ENCODE data around the gene RPP40.

RPP40 gene

DNA sequence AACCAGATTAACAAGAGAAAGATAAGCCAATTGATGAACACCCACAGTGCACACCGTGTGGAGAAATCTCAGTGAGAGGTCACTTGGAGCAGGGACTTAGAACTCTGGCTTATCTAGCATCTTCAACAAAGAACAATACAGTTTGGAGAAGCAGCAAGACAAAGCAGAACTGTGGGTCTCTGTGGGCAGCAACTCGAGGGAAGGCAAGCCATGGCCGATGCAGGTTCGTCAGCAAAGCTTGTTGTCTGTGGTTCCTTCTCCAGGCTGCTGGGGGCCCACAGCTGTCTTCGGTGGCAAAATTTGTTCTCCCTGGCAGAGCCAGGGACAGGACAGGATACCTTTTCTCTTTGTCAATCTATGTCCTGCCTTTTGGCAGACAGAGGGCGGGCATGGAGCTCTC is 22.1 kb downstream of the RPP40 start:
- DNase-seq (ENCODE audit: low read depth in 2 of 2) = no peak
- TF ChIP-seq, protein P1, sequence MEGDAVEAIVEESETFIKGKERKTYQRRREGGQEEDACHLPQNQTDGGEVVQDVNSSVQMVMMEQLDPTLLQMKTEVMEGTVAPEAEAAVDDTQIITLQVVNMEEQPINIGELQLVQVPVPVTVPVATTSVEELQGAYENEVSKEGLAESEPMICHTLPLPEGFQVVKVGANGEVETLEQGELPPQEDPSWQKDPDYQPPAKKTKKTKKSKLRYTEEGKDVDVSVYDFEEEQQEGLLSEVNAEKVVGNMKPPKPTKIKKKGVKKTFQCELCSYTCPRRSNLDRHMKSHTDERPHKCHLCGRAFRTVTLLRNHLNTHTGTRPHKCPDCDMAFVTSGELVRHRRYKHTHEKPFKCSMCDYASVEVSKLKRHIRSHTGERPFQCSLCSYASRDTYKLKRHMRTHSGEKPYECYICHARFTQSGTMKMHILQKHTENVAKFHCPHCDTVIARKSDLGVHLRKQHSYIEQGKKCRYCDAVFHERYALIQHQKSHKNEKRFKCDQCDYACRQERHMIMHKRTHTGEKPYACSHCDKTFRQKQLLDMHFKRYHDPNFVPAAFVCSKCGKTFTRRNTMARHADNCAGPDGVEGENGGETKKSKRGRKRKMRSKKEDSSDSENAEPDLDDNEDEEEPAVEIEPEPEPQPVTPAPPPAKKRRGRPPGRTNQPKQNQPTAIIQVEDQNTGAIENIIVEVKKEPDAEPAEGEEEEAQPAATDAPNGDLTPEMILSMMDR (IDR thresholded peaks at IDR 0.05; ENCODE audit: low read depth, low read length) = no peak
- no peak overlapping the region for H3K4me3 ChIP-seq (replicated peaks in 1 of 2; ENCODE audit: low read depth in 2 of 2, low read length in 2 of 2)

GRCh38 chr6:4979426-4979825 is 24.4 kb downstream of the RPP40 start:
- TF ChIP-seq, protein P1 (IDR thresholded peaks at IDR 0.05; ENCODE audit: low read depth, low read length) = no peak
- no peak for DNase-seq (ENCODE audit: low read depth in 2 of 2)

DNA sequence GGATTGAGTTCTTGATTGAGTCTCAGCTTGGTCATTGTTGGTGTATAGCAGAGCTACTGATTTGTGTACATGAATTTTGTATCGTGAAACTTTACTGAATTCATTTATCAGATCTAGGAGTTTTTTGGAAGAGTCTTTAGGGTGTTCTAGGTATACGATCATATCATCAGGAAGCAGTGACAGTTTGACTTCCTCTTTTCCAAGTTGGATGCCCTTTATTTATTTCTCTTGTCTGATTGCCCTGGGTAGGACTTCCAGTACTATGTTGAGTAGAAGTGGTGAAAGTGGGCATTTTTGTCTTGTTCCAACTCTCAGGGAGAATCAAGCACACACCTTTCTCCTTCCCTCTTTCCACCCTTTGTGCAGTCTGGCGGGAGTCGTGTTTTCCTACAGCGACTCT is 26.4 kb downstream of the RPP40 start:
- no peak for DNase-seq (ENCODE audit: low read depth in 2 of 2)
- H3K4me3 ChIP-seq (replicated peaks in 1 of 2; ENCODE audit: low read depth in 2 of 2, low read length in 2 of 2) = no peak overlapping the region
- TF ChIP-seq, protein P1 (IDR thresholded peaks at IDR 0.05; ENCODE audit: low read depth, low read length) = no peak

More at GRCh38 chr6:4979426-4979825, 24.4 kb downstream of the RPP40 start:
- H3K4me3 ChIP-seq (replicated peaks in 1 of 2; ENCODE audit: low read depth in 2 of 2, low read length in 2 of 2) = no peak overlapping the region

GRCh38 chr6:4975506-4975905 is 28.3 kb downstream of the RPP40 start:
- DNase-seq (ENCODE audit: low read depth in 2 of 2) = no peak
- TF ChIP-seq, protein P1 (IDR thresholded peaks at IDR 0.05; ENCODE audit: low read depth, low read length) = no peak

DNA sequence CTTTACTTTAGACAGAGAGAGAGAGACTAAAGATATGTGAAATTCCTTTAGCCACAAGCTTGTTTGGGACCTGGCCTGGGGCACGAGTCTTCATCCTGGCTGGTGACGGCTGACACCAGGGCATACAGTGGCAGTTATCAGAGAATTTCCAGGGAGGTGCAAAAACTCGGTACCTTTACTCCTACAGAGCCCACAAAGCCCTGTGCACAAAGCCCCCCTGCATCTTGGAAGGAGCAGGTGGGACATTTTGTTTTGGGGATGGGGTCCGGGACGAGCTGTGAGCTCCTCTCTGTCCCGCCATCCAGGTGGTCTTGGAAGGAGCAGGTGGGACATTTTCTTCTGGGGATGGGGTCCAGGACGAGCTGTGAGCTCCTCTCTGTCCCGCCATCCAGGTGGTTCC is 28.9 kb downstream of the RPP40 start:
- no peak for DNase-seq (ENCODE audit: low read depth in 2 of 2)
- H3K4me3 ChIP-seq (replicated peaks in 1 of 2; ENCODE audit: low read depth in 2 of 2, low read length in 2 of 2) = no peak overlapping the region
- TF ChIP-seq, protein P1 (IDR thresholded peaks at IDR 0.05; ENCODE audit: low read depth, low read length) = no peak

More at GRCh38 chr6:4975506-4975905, 28.3 kb downstream of the RPP40 start:
- H3K4me3 ChIP-seq (replicated peaks in 1 of 2; ENCODE audit: low read depth in 2 of 2, low read length in 2 of 2) = no peak overlapping the region

DNA sequence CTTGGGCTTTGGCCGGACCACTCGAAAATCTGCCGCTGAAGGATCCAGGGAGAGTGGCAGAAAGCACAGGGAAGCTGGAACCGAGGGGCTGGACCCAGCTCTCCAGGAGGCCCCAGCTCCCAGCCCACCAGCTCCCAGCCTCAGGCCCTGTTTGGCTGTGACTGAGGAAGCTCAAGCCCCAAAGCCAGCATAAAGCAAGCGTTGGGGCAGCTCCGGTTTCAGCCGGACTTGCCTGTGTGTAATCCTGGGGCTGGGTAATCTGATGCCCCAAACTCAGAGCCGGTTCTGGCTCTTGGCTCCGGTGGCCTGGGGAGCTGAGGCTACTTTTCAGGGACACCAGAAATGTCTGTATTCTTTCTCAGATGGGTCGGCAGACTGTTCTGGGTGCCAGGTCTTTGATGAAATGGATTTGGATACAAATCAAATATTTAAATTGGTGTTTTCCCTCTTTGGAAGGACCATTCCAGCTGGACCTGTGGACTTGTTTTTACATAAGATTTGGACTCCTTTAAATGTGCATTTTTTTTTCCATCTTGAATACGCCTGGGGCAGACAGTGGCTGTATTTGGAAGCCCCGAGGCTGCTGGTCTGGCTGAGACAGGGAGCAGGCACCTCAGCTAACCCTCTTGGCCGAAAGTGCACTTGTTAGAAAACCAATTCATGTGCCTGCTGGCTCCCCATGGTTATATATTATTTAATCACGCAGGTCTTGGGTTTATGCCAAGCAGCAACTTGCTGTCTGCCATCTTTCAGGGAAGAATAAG is 29.7 kb downstream of the RPP40 start:
- TF ChIP-seq, protein P1 (IDR thresholded peaks at IDR 0.05; ENCODE audit: low read depth, low read length) = no peak
- DNase-seq (ENCODE audit: low read depth in 2 of 2) = peak; percentile 10 to 54
- H3K4me3 ChIP-seq (replicated peaks in 1 of 2; ENCODE audit: low read depth in 2 of 2, low read length in 2 of 2) = no peak overlapping the region

All from cardiac fibroblast (primary cell).